ENCODE data around the gene KIF16B. TPM values are rescaled to one million over a fixed set of nuclear protein-coding genes. Genes with fewer than 3 reads are reported as not detected.

The KIF16B gene
- total and polyA plus RNA-seq, 2 donors (not counting 3 experiments of a cell fraction or from before 2014, with no cell fraction given): 2.9 to 8.8 TPM

DNA sequence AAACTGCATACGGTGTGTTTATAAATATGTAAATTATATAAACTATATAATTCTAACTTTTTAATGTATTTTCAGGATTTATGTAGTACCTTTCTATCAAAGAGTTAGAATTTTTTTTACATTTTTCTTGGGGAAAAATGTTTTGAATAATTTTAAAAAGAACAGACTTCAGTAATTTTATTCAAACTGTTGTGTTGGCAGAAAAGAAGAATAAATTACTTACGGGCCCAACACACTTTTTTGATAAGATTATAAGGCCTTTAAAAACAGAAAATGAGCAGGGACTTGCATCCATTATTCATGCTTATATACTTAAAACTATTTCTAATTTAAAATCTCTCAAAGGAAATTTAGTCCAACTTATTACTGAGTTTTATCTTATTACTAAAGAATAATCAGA, 58.2 kb downstream of the KIF16B start:
- H3K79me2 ChIP-seq (ENCODE audit: control insufficient read depth, insufficient read depth, low read length): no peaks in the 10 kb centered on the region
- BruUV-seq (replicated peaks): no TSS peak
- no peak overlapping the region for H3K9ac ChIP-seq (replicated peaks; ENCODE audit: extremely low read depth, insufficient read depth, low read length)
- no peak overlapping the region for H3K27ac ChIP-seq (ENCODE audit: insufficient read depth, low read depth, low read length)
- CTCF ChIA-PET: interaction anchor here (0.9 kb wide), 1 partner anchor 21 kb away, joined by 3 read pairs; no protein-coding TSS in a partner anchor
- TF ChIP-seq MAX (IDR thresholded peaks at IDR 0.05; ENCODE audit: insufficient read depth, insufficient read length) (no peak), EZH2 (IDR thresholded peaks at IDR 0.05; ENCODE audit: borderline replicate concordance, low read depth, low read length, severe bottlenecking) (no peak), FOS (IDR thresholded peaks at IDR 0.05; ENCODE audit: borderline replicate concordance, insufficient read depth, low read length) (no peak), POLR2A (IDR thresholded peaks at IDR 0.05; ENCODE audit: low read depth, low read length) (no peak), MYC (IDR thresholded peaks at IDR 0.05; ENCODE audit: low read depth, low read length) (no peak), POLR2AphosphoS5 (IDR thresholded peaks at IDR 0.05; ENCODE audit: insufficient read depth, low read depth, low read length) (no peak), GATA2 (IDR thresholded peaks at IDR 0.05; ENCODE audit: insufficient read depth, insufficient read length, low read depth, low read length) (no peak), JUN (IDR thresholded peaks at IDR 0.05; ENCODE audit: borderline replicate concordance, insufficient read depth, insufficient read length, low read depth) (no peak)
- TF ChIP-seq, protein P1, sequence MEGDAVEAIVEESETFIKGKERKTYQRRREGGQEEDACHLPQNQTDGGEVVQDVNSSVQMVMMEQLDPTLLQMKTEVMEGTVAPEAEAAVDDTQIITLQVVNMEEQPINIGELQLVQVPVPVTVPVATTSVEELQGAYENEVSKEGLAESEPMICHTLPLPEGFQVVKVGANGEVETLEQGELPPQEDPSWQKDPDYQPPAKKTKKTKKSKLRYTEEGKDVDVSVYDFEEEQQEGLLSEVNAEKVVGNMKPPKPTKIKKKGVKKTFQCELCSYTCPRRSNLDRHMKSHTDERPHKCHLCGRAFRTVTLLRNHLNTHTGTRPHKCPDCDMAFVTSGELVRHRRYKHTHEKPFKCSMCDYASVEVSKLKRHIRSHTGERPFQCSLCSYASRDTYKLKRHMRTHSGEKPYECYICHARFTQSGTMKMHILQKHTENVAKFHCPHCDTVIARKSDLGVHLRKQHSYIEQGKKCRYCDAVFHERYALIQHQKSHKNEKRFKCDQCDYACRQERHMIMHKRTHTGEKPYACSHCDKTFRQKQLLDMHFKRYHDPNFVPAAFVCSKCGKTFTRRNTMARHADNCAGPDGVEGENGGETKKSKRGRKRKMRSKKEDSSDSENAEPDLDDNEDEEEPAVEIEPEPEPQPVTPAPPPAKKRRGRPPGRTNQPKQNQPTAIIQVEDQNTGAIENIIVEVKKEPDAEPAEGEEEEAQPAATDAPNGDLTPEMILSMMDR (IDR thresholded peaks at IDR 0.05; ENCODE audit: extremely low read depth in 1 of 2, insufficient read depth in 1 of 2, low read depth in 1 of 2, low read length in 2 of 2): no peak
- no peaks in the 10 kb centered on the region for H3K9me1 ChIP-seq (replicated peaks; ENCODE audit: control insufficient read depth, extremely low read depth, insufficient read depth, low read length)
- FAIRE-seq (no peak), DNase-seq (ENCODE audit: low read depth, low spot score) (no peak)
- H2AFZ ChIP-seq (ENCODE audit: low read depth, low read length): no peak overlapping the region
- H3K4me2 ChIP-seq (ENCODE audit: insufficient read depth, low read length): no peak overlapping the region
- dilution Hi-C loops (cut with MboI; ENCODE audit: extremely low pct_ligation_motif_present, low sequenced_read_pairs): no loop called here
- H3K4me1 ChIP-seq (ENCODE audit: control insufficient read depth, extremely low read depth, insufficient read depth, low read length): no peaks in the 10 kb centered on the region
- intact Hi-C loops (cut with micrococcal nuclease): no loop called here
- H3K36me3 ChIP-seq (ENCODE audit: control insufficient read depth in 2 of 2, extremely low read depth in 1 of 2, insufficient read depth in 2 of 2, low read length in 2 of 2): no peaks in the 10 kb centered on the region
- no peaks in the 10 kb centered on the region for H4K20me1 ChIP-seq (replicated peaks; ENCODE audit: control insufficient read depth, extremely low read depth, insufficient read depth, low read length)
- no peaks in the 10 kb centered on the region for H3K27me3 ChIP-seq (ENCODE audit: control insufficient read depth in 2 of 2, insufficient read depth in 2 of 2, low read length in 2 of 2)
- H3K4me3 ChIP-seq (replicated peaks in 1 of 3; ENCODE audit: insufficient read depth in 1 of 3, low read depth in 1 of 3, low read length in 3 of 3): no peak overlapping the region
- H3K9me3 ChIP-seq (replicated peaks; ENCODE audit: control insufficient read depth, insufficient read depth, low read length): no peaks in the 10 kb centered on the region
- POLR2A ChIA-PET: no interaction called here
